ENCODE measurements around the gene AP5S1. TPM values are rescaled to one million over a fixed set of nuclear protein-coding genes. Genes with fewer than 3 reads are reported as not detected.

Gene AP5S1
- total and polyA plus RNA-seq, 2 of the 13 experiments (the other 11 are each of a cell fraction or from before 2014, with no cell fraction given), result 7.9 to 23.2 TPM

GRCh38 chr20:3854462-3854871 is 34.1 kb downstream of the AP5S1 start (continued):
- no peak for TF ChIP-seq MATR3 (CRISPR knock-in tag; IDR thresholded peaks at IDR 0.05)
- no peak for TF ChIP-seq ZNF816 (CRISPR knock-in tag; IDR thresholded peaks at IDR 0.05; ENCODE audit: borderline replicate concordance)
- peak; percentile 68; the same call in 1 of the 2 replicates for TF ChIP-seq ZFP82 (CRISPR knock-in tag; IDR thresholded peaks at IDR 0.05; ENCODE audit: borderline replicate concordance)
- no peak for TF ChIP-seq AHR (CRISPR knock-in tag; IDR thresholded peaks at IDR 0.05)

- FAIRE-seq (no peak), DNase-seq (ENCODE audit: low spot score) (no peak), ATAC-seq (no peak)
- Histone ChIP-seq H3K27ac (ENCODE audit: extremely low read length, insufficient read depth, low read length) (no peak overlapping the region), H2AFZ (ENCODE audit: low read length) (no peak overlapping the region), H3K4me2 (ENCODE audit: low read depth, low read length) (no peak overlapping the region), H3K9ac (ENCODE audit: insufficient read depth, low read depth, low read length) (no peak overlapping the region), H3K4me3 (replicated peaks in 1 of 3; ENCODE audit: insufficient read depth in 1 of 3, low read depth in 2 of 3, low read length in 3 of 3) (no peak overlapping the region), H3K9me3 (ENCODE audit: low read length) (no peaks in the 10 kb centered on the region), H3K4me1 (ENCODE audit: insufficient read depth, low read length) (peaks cover 24% of the 10 kb centered on the region), H3K27me3 (ENCODE audit: control insufficient read depth in 1 of 2, insufficient read depth in 2 of 2, low read length in 2 of 2) (no peaks in the 10 kb centered on the region), H3K79me2 (ENCODE audit: insufficient read depth, low read length) (no peaks in the 10 kb centered on the region), H3K36me3 (replicated peaks in 1 of 2; ENCODE audit: control insufficient read depth in 1 of 2, insufficient read depth in 2 of 2, low read length in 2 of 2) (peaks cover 31 to 44% of the 10 kb centered on the region in 2 experiments), H4K20me1 (ENCODE audit: insufficient read depth, low read length) (no peaks in the 10 kb centered on the region)
- ChIA-PET CTCF (ENCODE audit: low intra/inter-chr PET ratio, low total read pairs) (no interaction called here), POLR2A (interaction anchor here (1.0 kb wide), 1 partner anchor 10 kb away, joined by 4 read pairs; no protein-coding TSS in a partner anchor)
- in situ Hi-C loops (cut with HindIII; ENCODE audit: extremely low pct_ligation_motif_present, low pct_unique_long_range_greater_than_20kb), result no loop called here
- intact Hi-C loops (cut with micrococcal nuclease; ENCODE audit: unreplicated experiment), result no loop called here
- 92% methylated on average over 14 of the region's 14 CpGs for WGBS (ENCODE audit: low lambda C conversion rate)
- BruUV-seq (replicated peaks), result no TSS peak
- TF ChIP-seq AGO2 (optimal IDR thresholded peaks at IDR 0.05; ENCODE audit: low read depth, low read length), result peak; percentile 64
- TF ChIP-seq MXD1 (CRISPR knock-in tag; IDR thresholded peaks at IDR 0.05), result peak; percentile 31; the same call in 1 of the 2 replicates
- TF ChIP-seq ZNF891 (CRISPR knock-in tag; IDR thresholded peaks at IDR 0.05), result 0 out of 2 replicates have a peak, but pooled peaks have one; percentile 8
- TF ChIP-seq PRPF4 (IDR thresholded peaks at IDR 0.05; ENCODE audit: low read depth, low read length, poor library complexity, severe bottlenecking), result no peak
- no peak for TF ChIP-seq ZNF710 (CRISPR knock-in tag; IDR thresholded peaks at IDR 0.05; ENCODE audit: borderline replicate concordance)
- TF ChIP-seq NFKBIZ (CRISPR knock-in tag; IDR thresholded peaks at IDR 0.05), result no peak
Observed at GRCh38 chr20:3857405-3857804, 37.1 kb downstream of the AP5S1 start.

All from HepG2 (cell line).